Stimulated activated CD8-positive, alpha-beta memory T cell treated with anti-CD3 and anti-CD28 coated beads, Interleukin-7, amount 100 ng/mL, for 1 hour (primary cell): ENCODE data around the gene CLDN4.
"Not testable (repeated sequence)": the region's sequence is repeated elsewhere in the genome, so short reads cannot be mapped to it uniquely, and the experiment has no call there.

Experiments used
- DNase-seq, 2 donors: peaks; one replicate each; pipeline ENCODE4 v3.0.0-alpha.2; 2020; ENCODE audit warnings: low read depth in 2 of 2

The CLDN4 gene

GRCh38 chr7:73842067-73842976, 11.5 kb downstream of the CLDN4 start, which contains the start of gene METTL27:
Gene METTL27 (minus strand): TSS chr7:73842516. CDS start chr7:73842140, 376 bp downstream.
- DNase-seq, result peak; percentile 72 to 78

GRCh38 chr7:73844131-73844547, 13.3 kb downstream of the CLDN4 start:
- DNase-seq, result no peak

DNA sequence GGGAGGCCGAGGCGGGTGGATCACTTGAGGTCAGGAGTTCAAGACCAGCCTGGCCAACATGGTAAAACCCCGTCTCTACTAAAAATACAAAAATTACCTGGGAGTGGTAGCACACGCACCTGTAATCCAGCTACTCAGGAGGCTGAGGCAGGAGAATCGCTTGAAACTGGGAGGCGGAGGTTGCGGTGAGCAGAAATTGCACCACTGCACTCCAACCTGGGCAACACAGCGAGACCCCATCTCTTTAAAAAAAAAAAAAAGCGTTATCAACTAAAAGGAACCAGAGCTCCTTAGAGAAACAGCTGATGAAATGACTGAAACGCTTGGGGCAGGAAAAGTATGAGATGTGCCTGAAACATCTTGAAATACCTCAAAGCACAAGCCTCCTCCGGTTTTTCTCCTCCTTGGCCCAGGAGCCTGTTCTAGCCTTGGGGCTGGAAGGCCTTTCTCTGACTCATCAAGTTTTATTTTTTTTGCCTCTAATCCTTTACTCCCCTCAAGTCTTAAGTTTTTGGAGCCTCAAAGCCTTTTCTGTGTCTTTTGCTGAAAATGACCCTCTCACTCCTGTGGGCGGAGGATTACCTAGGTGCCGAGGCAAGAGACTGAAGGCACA, 14.2 kb downstream of the CLDN4 start:
- DNase-seq, result no peak

GRCh38 chr7:73845701-73846195, 15.0 kb downstream of the CLDN4 start:
- DNase-seq, result not testable (repeated sequence)

DNA sequence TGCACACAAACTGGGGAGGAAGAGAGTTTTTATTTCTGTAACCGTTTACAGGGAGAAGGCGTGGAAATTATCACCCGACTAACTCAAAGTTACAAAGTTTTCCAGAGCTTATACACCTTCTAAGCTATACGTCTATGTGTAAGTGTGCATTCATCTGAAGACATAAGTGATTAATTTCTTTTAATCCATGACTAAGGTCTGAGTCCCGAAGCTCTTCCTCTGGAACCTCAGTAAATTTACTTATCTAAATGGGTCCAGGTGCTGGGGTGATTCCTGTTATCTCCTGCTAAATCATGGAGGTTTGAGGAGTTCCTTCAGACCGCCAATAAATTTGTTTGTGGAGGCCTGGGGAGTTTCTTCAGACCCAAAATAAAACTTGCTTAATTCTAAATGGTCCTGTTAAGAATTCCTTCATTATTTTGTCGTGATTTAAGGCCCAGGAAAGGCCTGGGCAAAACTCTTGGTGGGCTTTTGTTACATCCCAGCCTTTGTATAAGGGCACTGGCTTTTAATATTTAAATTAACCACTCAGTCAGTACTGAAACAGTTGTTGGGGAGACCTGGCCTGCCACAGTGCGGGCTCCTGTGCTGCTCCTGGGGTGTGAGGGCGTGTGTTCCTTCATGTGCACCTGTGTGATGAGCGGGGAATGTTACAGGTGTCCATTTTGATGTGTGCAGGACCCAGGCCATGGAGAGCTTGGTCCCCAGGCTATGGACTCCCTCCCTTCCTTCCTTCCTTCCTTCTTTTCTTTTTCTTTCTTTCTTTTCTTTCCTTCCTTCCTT, 17.3 kb downstream of the CLDN4 start:
- no peak for DNase-seq

GRCh38 chr7:73850781-73851207, 20.0 kb downstream of the CLDN4 start:
- no peak for DNase-seq

DNA sequence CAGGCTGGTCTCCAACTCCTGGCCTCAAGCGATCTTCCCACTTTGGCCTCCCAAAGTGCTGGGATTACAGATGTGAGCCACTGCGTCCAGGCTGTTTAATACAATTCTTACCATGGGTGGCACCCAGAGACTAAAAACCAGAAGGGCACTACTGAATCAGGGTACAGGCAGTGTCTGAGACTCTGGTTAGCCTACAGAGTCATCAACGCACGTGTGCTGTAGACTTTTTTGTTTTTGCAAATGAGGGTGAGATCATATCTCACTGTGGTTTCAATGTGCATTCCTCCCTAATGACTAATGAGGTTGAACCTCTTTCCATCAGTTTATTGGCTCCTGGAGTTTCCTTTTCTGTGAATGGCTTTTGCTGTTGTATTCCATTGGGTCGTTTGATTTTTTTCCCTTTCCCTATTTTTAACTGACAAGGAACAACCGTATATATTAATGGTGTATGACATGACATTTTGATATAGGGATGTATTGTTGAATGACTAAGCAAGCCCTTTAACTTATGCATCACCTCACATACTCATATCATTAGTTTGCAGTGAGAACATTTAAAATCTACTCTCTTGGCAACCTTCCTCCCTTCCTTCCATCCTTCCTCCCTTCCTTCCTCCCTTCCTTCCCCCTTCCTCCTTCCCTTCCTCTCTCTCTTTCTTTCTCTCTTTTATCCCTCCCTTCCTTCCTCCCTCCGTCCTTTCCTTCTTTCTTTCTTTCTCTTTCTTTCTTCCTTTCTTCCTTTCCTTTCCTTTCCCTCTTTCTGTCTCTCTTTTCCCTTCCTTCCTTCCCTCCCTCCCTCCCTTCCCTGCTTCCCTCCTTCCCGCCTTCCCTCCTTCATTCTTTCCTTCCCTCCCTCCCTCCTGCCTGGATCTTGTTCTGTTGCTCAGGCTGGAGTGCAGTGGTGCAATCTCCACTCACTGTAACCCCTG, 20.9 kb downstream of the CLDN4 start:
- DNase-seq, result no peak

DNA sequence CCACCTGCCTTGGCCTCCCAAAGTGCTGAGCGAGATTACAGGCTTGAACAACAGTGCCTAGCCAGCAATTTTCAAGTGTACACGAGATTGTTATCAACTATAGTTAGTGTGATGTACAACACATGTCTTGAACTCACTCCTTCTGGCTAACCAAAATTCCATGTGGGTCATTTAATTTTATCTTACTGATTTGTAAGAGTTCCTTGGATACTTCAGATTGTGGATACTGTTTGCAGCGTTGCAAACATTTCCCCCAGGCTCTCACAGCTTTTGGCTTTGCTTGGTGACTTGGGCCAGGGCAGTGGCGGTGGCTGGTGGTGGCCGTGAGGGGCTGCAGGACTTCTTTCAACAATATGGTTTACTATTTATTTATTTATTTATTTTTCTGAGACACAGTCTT, 21.7 kb downstream of the CLDN4 start:
- DNase-seq, result no peak

DNA sequence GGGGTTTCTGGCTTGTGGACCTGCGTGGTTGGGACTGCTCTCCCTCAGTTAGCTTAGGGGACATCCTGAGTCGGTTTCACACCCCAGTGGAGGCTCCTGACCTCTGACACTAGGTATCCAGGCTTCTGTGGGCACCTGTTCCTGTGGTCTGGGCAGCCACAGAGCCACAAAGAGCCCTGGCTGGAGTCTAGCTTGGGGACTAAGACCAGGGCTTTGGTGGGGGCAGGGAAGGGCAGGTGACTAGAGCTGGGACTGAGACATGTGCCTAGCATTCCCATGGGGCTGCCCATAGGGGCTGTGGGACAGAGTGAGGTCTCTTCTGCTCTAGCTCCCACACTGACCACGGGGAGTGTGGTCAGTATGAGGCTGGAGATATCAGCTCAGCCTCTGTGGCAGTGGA, 26.1 kb downstream of the CLDN4 start:
- no peak for DNase-seq

DNA sequence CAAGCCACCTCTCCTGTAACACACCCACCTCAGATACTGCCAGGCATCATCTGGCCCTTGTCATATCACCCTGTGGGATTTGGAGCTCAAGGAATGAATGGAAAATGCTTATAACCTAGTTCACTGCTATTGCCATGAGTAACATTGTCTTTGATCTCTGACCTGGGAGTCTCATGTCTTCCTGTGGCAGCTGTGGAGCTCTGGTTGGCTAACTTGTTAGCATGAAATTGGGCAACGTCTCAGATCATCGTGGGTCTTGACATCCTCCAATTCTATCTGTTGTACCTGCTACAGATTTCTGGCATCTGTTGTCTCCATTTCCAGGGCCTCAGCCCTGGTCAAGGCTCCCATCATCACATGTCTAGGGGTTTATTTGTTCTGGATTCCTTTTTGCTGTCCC, 28.0 kb downstream of the CLDN4 start:
- DNase-seq, result no peak

DNA sequence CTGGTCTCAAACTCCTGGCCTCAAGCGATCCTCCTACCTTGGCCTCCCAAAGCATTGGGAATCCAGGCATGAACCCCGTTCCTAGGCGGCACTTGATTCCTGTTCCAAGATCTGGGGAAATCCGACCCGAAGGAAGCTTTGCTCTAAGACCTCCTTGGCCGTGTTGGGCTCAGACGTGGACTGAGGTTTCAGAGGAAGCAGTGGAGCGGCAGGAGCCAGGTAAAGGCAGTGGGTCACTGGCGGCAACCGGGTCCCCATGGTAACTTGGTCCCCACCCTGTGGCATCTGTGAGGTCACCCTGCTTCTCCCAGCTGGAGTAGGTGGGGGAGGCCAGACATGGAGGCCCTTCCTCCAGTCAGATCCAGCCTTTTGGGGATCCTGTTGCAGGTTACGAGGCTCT, 30.1 kb downstream of the CLDN4 start, which contains the start of gene TMEM270:
TSS of gene TMEM270 (plus strand) at position 301 of the 400 bp plus-strand sequence. CDS start at position 337, 36 bp downstream.
- no peak for DNase-seq

GRCh38 chr7:73861305-73861704, 30.5 kb downstream of the CLDN4 start:
- no peak for DNase-seq

- no peak for DNase-seq
Measured at GRCh38 chr7:73864981-73865711, 34.4 kb downstream of the CLDN4 start.

- no peak for DNase-seq
Measured at GRCh38 chr7:73865738-73866445, 35.1 kb downstream of the CLDN4 start.

DNA sequence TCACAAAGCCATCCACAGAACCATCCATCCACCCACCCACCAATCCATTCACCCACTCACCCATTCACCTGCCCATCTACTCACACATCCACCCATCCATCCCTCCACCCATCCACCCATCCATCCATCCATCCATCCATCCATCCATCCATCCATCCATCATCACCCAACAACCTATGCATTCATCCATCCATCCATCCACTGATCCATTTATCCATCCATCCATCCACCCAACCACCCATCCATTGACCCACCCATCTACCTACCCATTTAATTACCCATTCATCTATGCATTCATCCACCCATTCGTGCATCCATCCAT, 35.6 kb downstream of the CLDN4 start:
- no peak for DNase-seq

DNA sequence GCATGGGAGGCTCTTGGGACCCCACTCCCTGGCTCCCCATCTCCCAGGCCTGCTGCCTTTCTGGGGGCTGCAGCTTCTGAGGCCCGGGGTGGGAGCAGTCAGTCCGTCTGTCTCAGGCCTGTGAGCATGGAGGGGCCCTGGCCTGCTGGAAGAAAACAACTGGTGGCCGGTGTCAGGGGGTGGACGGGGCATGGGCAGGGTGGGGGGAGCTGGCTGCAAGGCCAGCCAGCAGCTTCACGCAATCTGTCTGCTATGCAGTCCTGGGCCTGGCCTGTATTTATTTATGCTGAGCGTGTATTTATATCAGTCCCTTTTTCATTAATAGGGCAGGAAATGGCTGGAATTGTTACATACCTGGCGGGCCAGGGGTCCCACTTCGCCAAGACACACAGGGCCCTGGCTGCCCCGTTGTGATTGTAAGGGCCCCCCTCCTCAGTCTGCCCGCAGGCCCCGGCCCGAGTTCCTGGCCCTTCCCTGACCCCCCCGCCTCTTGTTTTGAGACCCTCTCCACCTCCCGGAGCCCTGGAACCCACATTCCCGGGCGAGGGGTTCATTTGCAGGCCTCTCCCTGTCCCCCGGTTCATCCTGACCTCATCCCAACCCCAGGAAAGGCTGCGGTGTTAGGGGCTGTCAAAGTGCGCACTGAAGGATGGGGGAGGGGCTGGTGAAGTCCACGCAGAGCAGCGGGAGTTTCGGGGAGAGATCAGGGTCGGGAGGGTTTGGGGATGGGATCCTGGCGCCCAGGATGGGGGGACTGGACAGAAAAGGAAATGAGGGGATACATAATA, 38.4 kb downstream of the CLDN4 start:
- no peak for DNase-seq

DNA sequence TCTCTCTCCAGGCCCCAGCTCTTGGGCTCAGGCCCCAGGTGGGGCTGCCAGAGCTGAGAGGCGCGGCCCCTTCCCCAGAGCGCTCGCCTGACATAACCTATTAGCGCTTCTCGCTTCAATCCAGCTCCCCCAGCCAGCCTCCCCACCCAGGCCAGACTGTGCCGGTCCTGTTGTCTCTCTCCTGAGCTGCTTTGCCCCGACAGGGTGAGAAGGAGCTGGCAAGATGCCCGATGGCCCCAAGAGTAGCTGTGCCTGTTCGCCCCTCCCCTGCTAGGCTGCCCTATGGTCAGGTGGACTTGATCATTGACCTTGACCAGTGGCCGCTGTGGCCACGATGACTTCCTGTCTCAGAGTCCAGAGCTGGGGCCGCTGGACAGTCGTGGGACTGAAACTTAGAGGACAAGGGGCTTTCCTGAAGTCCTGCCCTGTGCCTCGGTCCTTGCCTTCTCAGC, 39.3 kb downstream of the CLDN4 start:
- no peak for DNase-seq

- DNase-seq, result no peak
Measured at GRCh38 chr7:73871163-73872011, 40.6 kb downstream of the CLDN4 start.
